HL-60/S4 treated with phorbol 12-myristate 13-acetate at 8.2 ng/mL for 4 days and 3 days (cell line): ENCODE results near the gene FOXK2.

ENCODE experiments used
- in situ Hi-C: fragments of 300-500 bp; cut with MboI; formaldehyde crosslinking; loops from 2 replicates; pipeline ENCODE4 v1.15.0; 2022; ENCODE audit warnings: low sequenced_read_pairs

FOXK2 gene

DNA sequence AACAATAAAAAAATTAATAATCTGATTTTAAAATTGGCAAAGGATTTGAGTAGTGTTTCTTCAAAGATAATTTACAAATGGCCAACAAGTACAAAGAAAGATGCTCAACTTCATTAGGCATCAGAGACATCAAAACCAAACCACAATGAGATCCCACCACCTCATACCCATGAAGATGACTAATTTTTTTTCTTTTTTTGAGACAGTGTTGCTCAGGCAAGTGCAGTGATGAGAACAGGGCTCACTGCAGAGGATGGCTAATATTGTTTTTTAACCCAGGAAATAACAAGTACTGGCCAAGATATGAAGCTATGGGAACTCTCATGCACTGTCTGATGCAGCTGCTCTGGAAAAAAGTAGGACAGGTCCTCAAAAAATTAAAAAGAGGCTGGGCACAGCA, 113.8 kb downstream of the FOXK2 start:
- in situ Hi-C loops = no loop called here

DNA sequence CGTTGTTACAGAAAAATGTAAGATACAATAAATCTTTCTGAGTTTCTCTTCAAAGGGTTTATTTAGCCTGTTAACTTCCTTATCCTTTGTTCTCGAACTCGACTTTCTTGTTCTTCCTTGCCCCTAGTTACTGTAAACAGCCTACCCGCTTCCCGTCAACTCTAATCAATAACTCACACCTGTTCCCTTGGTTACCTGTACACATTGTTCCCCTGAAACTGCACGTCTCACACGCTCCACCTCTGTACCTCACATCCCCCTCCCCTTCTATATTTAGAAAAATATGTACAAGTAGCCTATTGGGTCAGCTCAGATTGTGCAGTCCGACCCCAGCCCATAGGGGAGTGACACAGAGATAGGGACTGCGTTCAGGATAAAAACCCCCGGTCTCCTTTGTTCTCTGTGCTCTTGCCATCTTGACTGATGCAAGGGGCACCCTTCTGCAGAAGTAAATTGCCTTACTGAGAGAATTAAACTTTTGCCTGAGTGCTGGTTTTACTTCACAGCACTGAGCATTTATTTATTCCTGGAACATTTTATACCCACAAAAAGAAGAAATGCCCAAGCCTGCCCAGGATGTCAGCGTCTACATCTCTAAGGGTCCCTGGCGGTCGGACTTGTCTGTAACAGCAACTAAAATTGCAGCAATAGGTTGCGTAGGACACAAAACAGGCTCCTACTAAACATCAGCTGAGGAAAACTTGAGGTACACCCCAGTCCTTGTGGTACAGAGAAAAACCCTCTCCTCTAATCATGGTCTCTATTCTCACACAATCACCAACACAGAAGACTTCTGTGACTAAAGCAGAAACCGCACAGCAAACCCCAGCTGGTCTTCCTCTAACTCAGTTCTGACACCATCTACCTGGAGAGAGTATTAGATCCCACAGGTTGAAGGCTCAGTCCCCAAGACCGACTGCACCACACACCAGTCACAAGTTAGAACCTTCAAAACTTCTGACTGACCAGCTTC, 117.4 kb downstream of the FOXK2 start:
- in situ Hi-C loops = no loop called here

- in situ Hi-C loops = no loop called here
These were observed 118.7 kb downstream of the FOXK2 start for GRCh38 chr17:82638183-82638773.

GRCh38 chr17:82639628-82640027, 120.1 kb downstream of the FOXK2 start:
- in situ Hi-C loops = no loop called here

GRCh38 chr17:82640036-82640435, 120.5 kb downstream of the FOXK2 start:
- in situ Hi-C loops = no loop called here

GRCh38 chr17:82642022-82642421, 122.5 kb downstream of the FOXK2 start:
- in situ Hi-C loops = no loop called here

DNA sequence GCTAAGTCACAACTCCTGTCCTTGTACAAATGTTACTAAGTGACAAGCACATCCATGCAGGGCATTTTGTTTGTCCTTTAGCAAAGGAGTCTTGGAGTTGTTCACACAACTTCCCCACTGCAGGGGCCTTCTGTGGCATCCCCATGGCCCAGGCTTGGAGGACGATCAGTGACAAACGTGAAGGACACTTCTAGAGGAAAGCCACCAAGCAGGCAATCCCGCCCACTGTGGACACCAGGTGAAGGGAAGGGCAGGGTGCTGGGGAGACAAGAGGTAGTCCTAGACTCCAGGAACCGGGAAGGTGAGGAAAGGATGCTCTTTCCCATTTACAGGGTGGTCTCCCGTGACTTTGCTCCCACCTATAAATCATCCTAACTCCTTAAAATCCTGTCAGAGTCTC, 124.6 kb downstream of the FOXK2 start:
- in situ Hi-C loops = no loop called here

DNA sequence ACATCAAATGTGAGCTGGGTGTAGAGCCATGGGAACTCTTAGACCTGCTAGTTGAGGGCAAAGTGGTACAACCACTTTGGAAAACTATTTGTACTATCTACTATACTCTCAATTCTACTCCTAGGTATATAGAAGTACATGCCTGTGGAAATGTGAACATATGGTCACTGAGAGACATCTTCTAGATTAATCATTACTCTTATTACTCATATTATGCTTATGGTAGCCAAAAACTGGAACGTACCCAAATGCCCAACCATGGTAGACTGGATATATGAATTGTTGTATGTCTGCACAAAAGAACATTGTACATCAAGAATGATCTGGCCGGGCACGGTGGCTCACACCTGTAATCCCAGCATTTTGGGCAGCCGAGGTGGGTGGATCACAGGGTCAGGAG, 126.0 kb downstream of the FOXK2 start:
- in situ Hi-C loops = no loop called here

DNA sequence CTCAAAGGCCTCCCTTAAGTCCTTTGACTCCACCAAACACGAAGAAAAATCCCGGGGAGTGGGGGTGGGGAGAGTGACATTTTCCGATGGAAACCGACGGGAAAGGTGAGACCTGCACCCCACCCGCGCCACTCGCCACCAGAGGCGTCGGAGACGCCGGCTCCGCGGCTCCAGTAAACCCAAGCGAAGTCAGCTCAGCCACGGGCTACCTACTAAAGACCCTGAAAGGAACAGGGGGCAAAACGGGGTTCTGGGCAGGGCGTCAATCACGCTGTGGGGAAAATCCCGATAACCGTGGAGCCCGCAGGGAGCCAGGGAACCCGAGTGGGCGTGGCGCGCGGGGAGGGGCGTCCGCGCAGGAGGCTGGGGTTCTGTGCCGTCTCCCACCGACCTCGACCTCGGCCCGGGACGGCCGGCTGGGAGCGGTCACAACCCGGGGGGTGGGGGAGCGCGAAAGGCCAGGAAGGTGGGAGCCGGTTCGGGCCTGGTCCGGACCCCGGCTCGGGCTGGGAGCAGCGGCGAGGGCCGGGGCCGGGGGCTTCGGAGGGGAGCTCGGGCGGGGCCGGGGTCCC, 128.1 kb downstream of the FOXK2 start:
- in situ Hi-C loops = no loop called here

- in situ Hi-C loops = no loop called here
These were observed 128.7 kb downstream of the FOXK2 start, which contains the start of gene WDR45B for GRCh38 chr17:82648165-82648668. WDR45B (minus strand) TSS chr17:82648444; CDS start chr17:82648340, 104 bp downstream.

GRCh38 chr17:82648742-82649331, 129.3 kb downstream of the FOXK2 start:
- in situ Hi-C loops = no loop called here

DNA sequence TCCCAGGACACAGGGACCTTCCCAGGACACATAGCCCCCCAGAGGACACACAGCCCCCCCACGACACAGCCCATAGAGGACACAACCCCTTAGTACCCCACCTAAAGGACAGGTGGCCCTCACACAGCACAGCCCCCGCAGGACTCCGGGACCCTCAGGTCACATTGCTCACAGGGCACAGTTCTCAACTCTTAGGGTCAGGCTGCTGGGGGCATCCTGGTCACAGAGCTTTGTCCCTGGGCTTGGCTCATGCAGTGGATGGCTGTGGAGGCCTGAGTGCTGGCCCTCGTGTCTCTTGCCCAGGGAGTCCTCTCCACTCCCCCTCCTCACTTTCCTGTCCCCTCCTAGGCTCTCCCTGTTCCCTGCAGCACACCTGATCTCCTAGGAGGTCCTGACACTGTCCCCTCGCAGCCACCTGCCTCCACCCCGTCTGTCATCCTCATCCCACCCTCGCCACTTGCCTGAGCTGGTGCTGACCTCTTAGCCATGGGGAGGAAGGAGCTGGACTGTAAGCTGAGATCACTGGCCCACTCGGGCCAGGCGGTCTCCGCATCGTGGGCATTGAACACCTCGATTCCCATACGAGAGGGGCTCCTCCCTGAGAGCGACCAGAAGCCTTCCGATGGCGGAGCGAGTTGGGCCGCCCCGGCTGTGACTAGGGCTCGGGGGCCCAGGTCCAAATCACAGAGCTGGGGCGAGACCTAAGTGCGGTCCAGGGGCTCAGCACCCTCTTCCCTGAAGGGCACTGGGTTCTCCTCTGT, 130.1 kb downstream of the FOXK2 start:
- in situ Hi-C loops = no loop called here

GRCh38 chr17:82650723-82651122, 131.2 kb downstream of the FOXK2 start:
- in situ Hi-C loops = no loop called here

GRCh38 chr17:82653651-82654528, 134.4 kb downstream of the FOXK2 start:
- in situ Hi-C loops = no loop called here
